Measurements from ENCODE around the gene TUBB6.

The TUBB6 gene

GRCh38 chr18:12317664-12318333 lies 9.8 kb downstream of the TUBB6 start:
- Histone ChIP-seq H3K36me3 (ENCODE audit: control insufficient read depth, insufficient read depth, low read length) (peaks cover 79% of the 10 kb centered on the region), H3K4me3 (ENCODE audit: low read depth, low read length) (no peak overlapping the region), H3K9me3 (ENCODE audit: control insufficient read depth, insufficient read depth, low read depth, low read length) (no peaks in the 10 kb centered on the region), H3K27ac (ENCODE audit: low read depth, low read length) (no peak overlapping the region), H3K9ac (ENCODE audit: low read length) (no peak overlapping the region), H3K4me1 (ENCODE audit: control insufficient read depth, insufficient read depth, low read length) (peaks cover 8% of the 10 kb centered on the region), H3K27me3 (ENCODE audit: control insufficient read depth, insufficient read depth, low read length) (no peaks in the 10 kb centered on the region)

GRCh38 chr18:12318334-12318697 lies 10.3 kb downstream of the TUBB6 start:
- Histone ChIP-seq H3K27me3 (ENCODE audit: control insufficient read depth, insufficient read depth, low read length) (no peaks in the 10 kb centered on the region), H3K27ac (ENCODE audit: low read depth, low read length) (no peak overlapping the region), H3K9ac (ENCODE audit: low read length) (no peak overlapping the region), H3K4me1 (ENCODE audit: control insufficient read depth, insufficient read depth, low read length) (peaks cover 4% of the 10 kb centered on the region), H3K4me3 (ENCODE audit: low read depth, low read length) (no peak overlapping the region), H3K9me3 (ENCODE audit: control insufficient read depth, insufficient read depth, low read depth, low read length) (no peaks in the 10 kb centered on the region), H3K36me3 (ENCODE audit: control insufficient read depth, insufficient read depth, low read length) (peaks cover 79% of the 10 kb centered on the region)

DNA sequence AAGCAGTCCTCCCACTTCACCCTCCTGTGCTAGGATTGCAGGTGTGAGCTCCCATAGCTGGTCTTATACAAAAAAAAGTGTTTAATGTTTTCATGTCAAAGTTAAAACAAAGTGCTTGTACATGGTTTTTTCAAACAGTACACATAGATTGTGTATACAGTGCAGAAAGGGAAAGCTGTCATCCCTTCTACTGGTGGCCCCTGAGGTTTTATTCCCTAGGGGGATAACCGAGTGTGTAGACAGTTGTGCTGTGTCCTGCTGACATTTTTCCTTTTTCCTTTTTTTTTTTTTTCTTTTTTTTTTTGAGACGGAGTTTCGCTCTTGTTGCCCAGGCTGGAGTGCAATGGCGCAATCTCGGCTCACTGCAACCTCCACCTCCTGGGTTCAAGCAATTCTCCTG lies 10.8 kb downstream of the TUBB6 start:
- Histone ChIP-seq H3K9ac (ENCODE audit: low read length) (no peak overlapping the region), H3K4me3 (ENCODE audit: low read depth, low read length) (no peak overlapping the region), H3K27ac (ENCODE audit: low read depth, low read length) (no peak overlapping the region), H3K36me3 (ENCODE audit: control insufficient read depth, insufficient read depth, low read length) (peaks cover 74% of the 10 kb centered on the region), H3K9me3 (ENCODE audit: control insufficient read depth, insufficient read depth, low read depth, low read length) (no peaks in the 10 kb centered on the region), H3K27me3 (ENCODE audit: control insufficient read depth, insufficient read depth, low read length) (no peaks in the 10 kb centered on the region), H3K4me1 (ENCODE audit: control insufficient read depth, insufficient read depth, low read length) (no peaks in the 10 kb centered on the region)

DNA sequence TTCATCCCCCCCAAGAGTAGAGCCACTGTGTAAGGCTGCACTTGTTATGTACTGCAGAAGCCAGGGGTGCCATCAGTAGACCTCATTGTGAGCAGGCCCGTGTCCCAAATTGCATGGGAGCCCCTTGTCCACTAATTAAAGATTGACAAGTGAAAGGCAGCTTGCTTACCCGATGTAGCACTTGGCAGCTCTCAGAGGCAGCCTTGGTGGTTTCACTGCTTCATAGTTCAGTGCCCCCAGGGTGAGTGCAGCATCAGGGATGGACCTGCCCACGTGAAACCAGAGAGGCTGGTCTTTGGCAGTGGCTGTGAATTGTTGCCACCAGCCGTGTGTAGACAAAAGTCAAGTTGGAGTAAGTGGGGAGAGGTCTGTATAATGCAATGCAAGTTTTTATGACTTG lies 13.3 kb downstream of the TUBB6 start:
- H3K27ac ChIP-seq (ENCODE audit: low read depth, low read length) = no peak overlapping the region
- H3K9ac ChIP-seq (ENCODE audit: low read length) = no peak overlapping the region
- H3K4me1 ChIP-seq (ENCODE audit: control insufficient read depth, insufficient read depth, low read length) = no peaks in the 10 kb centered on the region
- H3K27me3 ChIP-seq (ENCODE audit: control insufficient read depth, insufficient read depth, low read length) = no peaks in the 10 kb centered on the region
- H3K9me3 ChIP-seq (ENCODE audit: control insufficient read depth, insufficient read depth, low read depth, low read length) = no peaks in the 10 kb centered on the region
- peaks cover 71% of the 10 kb centered on the region for H3K36me3 ChIP-seq (ENCODE audit: control insufficient read depth, insufficient read depth, low read length)
- no peak overlapping the region for H3K4me3 ChIP-seq (ENCODE audit: low read depth, low read length)

- Histone ChIP-seq H3K4me3 (ENCODE audit: low read depth, low read length) (no peak overlapping the region), H3K27me3 (ENCODE audit: control insufficient read depth, insufficient read depth, low read length) (no peaks in the 10 kb centered on the region), H3K27ac (ENCODE audit: low read depth, low read length) (no peak overlapping the region), H3K9ac (ENCODE audit: low read length) (no peak overlapping the region), H3K9me3 (ENCODE audit: control insufficient read depth, insufficient read depth, low read depth, low read length) (no peaks in the 10 kb centered on the region), H3K4me1 (ENCODE audit: control insufficient read depth, insufficient read depth, low read length) (peaks cover 6% of the 10 kb centered on the region), H3K36me3 (ENCODE audit: control insufficient read depth, insufficient read depth, low read length) (peaks cover 76% of the 10 kb centered on the region)
Measured at GRCh38 chr18:12324991-12325725, 17.1 kb downstream of the TUBB6 start.

DNA sequence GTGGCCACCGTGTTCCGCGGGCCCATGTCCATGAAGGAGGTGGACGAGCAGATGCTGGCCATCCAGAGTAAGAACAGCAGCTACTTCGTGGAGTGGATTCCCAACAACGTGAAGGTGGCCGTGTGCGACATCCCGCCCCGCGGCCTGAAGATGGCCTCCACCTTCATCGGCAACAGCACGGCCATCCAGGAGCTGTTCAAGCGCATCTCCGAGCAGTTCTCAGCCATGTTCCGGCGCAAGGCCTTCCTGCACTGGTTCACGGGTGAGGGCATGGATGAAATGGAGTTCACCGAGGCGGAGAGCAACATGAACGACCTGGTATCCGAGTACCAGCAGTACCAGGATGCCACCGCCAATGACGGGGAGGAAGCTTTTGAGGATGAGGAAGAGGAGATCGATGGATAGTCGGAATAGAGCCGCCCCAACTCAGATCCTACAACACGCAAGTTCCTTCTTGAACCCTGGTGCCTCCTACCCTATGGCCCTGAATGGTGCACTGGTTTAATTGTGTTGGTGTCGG lies 17.7 kb downstream of the TUBB6 start:
- Histone ChIP-seq H3K9me3 (ENCODE audit: control insufficient read depth, insufficient read depth, low read depth, low read length) (no peaks in the 10 kb centered on the region), H3K4me3 (ENCODE audit: low read depth, low read length) (no peak overlapping the region), H3K27me3 (ENCODE audit: control insufficient read depth, insufficient read depth, low read length) (no peaks in the 10 kb centered on the region), H3K9ac (ENCODE audit: low read length) (no peak overlapping the region), H3K27ac (ENCODE audit: low read depth, low read length) (no peak overlapping the region), H3K36me3 (ENCODE audit: control insufficient read depth, insufficient read depth, low read length) (peaks cover 73% of the 10 kb centered on the region), H3K4me1 (ENCODE audit: control insufficient read depth, insufficient read depth, low read length) (peaks cover 6% of the 10 kb centered on the region)

DNA sequence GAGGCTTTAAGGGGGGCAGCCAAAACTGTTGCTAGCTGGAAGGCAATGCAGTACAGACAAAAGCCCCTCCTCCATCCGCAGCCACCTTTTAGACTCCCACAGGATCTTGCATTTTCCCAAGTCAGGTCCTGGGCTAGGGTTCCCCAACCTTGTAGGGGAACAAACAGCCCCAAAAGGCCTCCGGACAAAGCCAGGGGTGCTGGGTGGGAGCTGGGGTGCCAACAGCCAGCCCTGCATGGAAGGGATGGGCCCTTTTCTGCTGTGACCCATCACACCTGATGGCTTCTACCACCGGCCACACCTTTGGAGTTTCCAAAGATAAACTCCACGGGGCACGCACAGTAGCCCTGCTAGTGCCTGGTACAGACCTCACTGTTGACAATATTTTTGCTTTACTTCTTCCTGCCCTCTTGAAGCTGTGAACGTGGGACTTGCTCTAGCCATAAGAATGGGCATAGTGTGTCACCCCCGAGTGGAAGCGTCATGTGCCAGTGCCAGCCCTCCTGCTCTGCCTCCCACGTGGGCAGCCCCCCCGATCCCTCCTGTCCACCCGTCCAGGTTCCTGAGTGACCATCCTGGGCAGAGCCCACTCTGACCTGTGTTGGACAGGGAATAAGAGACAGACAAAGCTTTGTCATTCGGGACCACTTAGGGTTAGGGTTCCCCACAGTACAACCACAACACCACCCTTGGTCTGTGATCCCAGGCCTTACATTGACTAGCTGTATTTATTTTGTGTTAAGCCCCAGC lies 18.8 kb downstream of the TUBB6 start:
- Histone ChIP-seq H3K4me3 (ENCODE audit: low read depth, low read length) (no peak overlapping the region), H3K27me3 (ENCODE audit: control insufficient read depth, insufficient read depth, low read length) (no peaks in the 10 kb centered on the region), H3K36me3 (ENCODE audit: control insufficient read depth, insufficient read depth, low read length) (peaks cover 68% of the 10 kb centered on the region), H3K9ac (ENCODE audit: low read length) (no peak overlapping the region), H3K4me1 (ENCODE audit: control insufficient read depth, insufficient read depth, low read length) (peaks cover 6% of the 10 kb centered on the region), H3K27ac (ENCODE audit: low read depth, low read length) (no peak overlapping the region), H3K9me3 (ENCODE audit: control insufficient read depth, insufficient read depth, low read depth, low read length) (no peaks in the 10 kb centered on the region)

DNA sequence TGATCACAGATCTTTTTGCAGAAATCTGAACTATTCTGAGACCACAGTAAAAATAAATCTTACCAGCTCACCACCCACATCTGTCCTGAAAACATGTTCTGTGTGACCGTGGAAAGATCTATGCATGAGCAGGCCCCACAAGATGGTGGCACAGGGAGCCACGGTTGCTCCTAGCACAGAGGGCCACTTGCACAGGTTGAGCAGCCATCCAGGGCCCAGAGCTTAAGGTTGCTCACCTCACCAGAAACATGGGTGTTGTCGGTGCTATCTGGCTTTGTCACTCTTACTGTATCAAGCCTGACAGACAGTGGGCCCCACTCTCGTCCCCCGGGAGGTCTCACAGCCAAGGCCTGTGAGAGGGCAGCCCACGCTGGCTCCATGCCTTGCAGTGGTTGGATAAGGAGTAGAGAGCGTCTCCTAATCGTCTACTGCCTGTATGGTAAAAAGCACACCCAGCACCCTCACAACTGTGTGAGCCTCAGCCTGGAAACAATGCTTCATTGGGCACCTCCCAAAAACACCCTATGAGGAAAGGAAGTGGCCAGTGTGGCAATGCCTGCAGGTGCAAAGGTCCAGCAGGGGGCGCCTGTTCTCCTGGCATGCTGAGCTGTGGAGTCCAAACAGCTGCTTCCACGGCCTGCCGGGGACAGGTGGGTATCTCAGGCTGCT lies 19.6 kb downstream of the TUBB6 start:
- Histone ChIP-seq H3K27me3 (ENCODE audit: control insufficient read depth, insufficient read depth, low read length) (no peaks in the 10 kb centered on the region), H3K36me3 (ENCODE audit: control insufficient read depth, insufficient read depth, low read length) (peaks cover 64% of the 10 kb centered on the region), H3K4me1 (ENCODE audit: control insufficient read depth, insufficient read depth, low read length) (peaks cover 6% of the 10 kb centered on the region), H3K9ac (ENCODE audit: low read length) (no peak overlapping the region), H3K4me3 (ENCODE audit: low read depth, low read length) (no peak overlapping the region), H3K27ac (ENCODE audit: low read depth, low read length) (no peak overlapping the region), H3K9me3 (ENCODE audit: control insufficient read depth, insufficient read depth, low read depth, low read length) (no peaks in the 10 kb centered on the region)

- H3K27me3 ChIP-seq (ENCODE audit: control insufficient read depth, insufficient read depth, low read length) = no peaks in the 10 kb centered on the region
- H3K36me3 ChIP-seq (ENCODE audit: control insufficient read depth, insufficient read depth, low read length) = peaks cover 59% of the 10 kb centered on the region
- no peak overlapping the region for H3K9ac ChIP-seq (ENCODE audit: low read length)
- H3K9me3 ChIP-seq (ENCODE audit: control insufficient read depth, insufficient read depth, low read depth, low read length) = no peaks in the 10 kb centered on the region
- no peak overlapping the region for H3K27ac ChIP-seq (ENCODE audit: low read depth, low read length)
- H3K4me3 ChIP-seq (ENCODE audit: low read depth, low read length) = no peak overlapping the region
- H3K4me1 ChIP-seq (ENCODE audit: control insufficient read depth, insufficient read depth, low read length) = peaks cover 6% of the 10 kb centered on the region
Measured at GRCh38 chr18:12328179-12328823, 20.3 kb downstream of the TUBB6 start.

GRCh38 chr18:12329125-12329698 lies 21.2 kb downstream of the TUBB6 start:
- H3K9ac ChIP-seq (ENCODE audit: low read length) = no peak overlapping the region
- peaks cover 67% of the 10 kb centered on the region for H3K36me3 ChIP-seq (ENCODE audit: control insufficient read depth, insufficient read depth, low read length)
- H3K4me3 ChIP-seq (ENCODE audit: low read depth, low read length) = no peak overlapping the region
- H3K27me3 ChIP-seq (ENCODE audit: control insufficient read depth, insufficient read depth, low read length) = no peaks in the 10 kb centered on the region
- H3K27ac ChIP-seq (ENCODE audit: low read depth, low read length) = no peak overlapping the region
- peaks cover 14% of the 10 kb centered on the region for H3K4me1 ChIP-seq (ENCODE audit: control insufficient read depth, insufficient read depth, low read length)
- H3K9me3 ChIP-seq (ENCODE audit: control insufficient read depth, insufficient read depth, low read depth, low read length) = no peaks in the 10 kb centered on the region
